Osteoblast (primary cell): ENCODE measurements around the gene BIRC5. TPM values are rescaled to one million over a fixed set of nuclear protein-coding genes. Genes with fewer than 3 reads are reported as not detected.

ENCODE experiments used
- DNase-seq: peaks from one replicate; pipeline ENCODE4 v3.0.0; 2011; ENCODE audit warnings: low spot score, mixed read lengths; ENCODE audit not compliant: insufficient read length; ENCODE audit errors: missing footprints
- H2AFZ ChIP-seq: 2 replicates; pipeline ENCODE4 v1.6.0; 2011; ENCODE audit warnings: mild to moderate bottlenecking, low read length
- H3K27ac ChIP-seq: 2 replicates; pipeline ENCODE4 v1.5.1; 2011; ENCODE audit warnings: mild to moderate bottlenecking, low read depth, low read length, moderate library complexity
- H3K27me3 ChIP-seq: 2 replicates; pipeline ENCODE4 v1.6.0; 2012; ENCODE audit warnings: mild to moderate bottlenecking, control low read depth, inconsistent platforms, low read length, moderate library complexity; ENCODE audit not compliant: insufficient read depth
- H3K36me3 ChIP-seq: 2 replicates; pipeline ENCODE4 v1.5.1; 2011; ENCODE audit warnings: mild to moderate bottlenecking, low read length, control low read depth, moderate library complexity; ENCODE audit not compliant: insufficient read depth
- H3K4me1 ChIP-seq: 2 replicates; pipeline ENCODE4 v1.5.1; 2011; ENCODE audit warnings: mild to moderate bottlenecking, low read length, control low read depth, moderate library complexity; ENCODE audit not compliant: insufficient read depth
- H3K4me2 ChIP-seq: 2 replicates; pipeline ENCODE4 v1.6.0; 2011; ENCODE audit warnings: mild to moderate bottlenecking, low read length; ENCODE audit not compliant: insufficient read depth
- H3K4me3 ChIP-seq: fragments of 200-600 bp; sonication (generic); 3 replicates; pipeline ENCODE4 v1.5.1; 2012; ENCODE audit warnings: mild to moderate bottlenecking, low read length, inconsistent platforms; ENCODE audit not compliant: insufficient read depth
- H3K79me2 ChIP-seq: 2 replicates; pipeline ENCODE4 v1.6.0; 2012; ENCODE audit warnings: mild to moderate bottlenecking, low read length, control low read depth, inconsistent platforms; ENCODE audit not compliant: insufficient read depth
- H3K9me3 ChIP-seq: 2 replicates; pipeline ENCODE4 v1.5.1; 2011; ENCODE audit warnings: low read depth, low read length, control low read depth
- H4K20me1 ChIP-seq: 2 replicates; pipeline ENCODE4 v1.6.0; 2012; ENCODE audit warnings: mild to moderate bottlenecking, low read length, control low read depth; ENCODE audit not compliant: insufficient read depth
- total RNA-seq: library from RNA; depleted of rRNA; stranded (reverse); fragments of >200 nt; gene quantifications from 2 replicates; pipeline ENCODE4 v1.2.3, GENCODE V29; 2012
- TF ChIP-seq, protein P1 (sequence below): IDR thresholded peaks from 2 replicates; pipeline ENCODE4 v1.5.1; 2011; ENCODE audit warnings: mild to moderate bottlenecking, low read depth, low read length, moderate library complexity; ENCODE audit errors: extremely low read depth

BIRC5 gene
- total RNA-seq, 1 donor = 8.0 TPM

GRCh38 chr17:78263063-78263735 lies 49.1 kb downstream of the BIRC5 start:
- no peaks in the 10 kb centered on the region for H3K79me2 ChIP-seq
- DNase-seq = peak; percentile 51
- no peak overlapping the region for H3K4me3 ChIP-seq
- H2AFZ ChIP-seq = no peak overlapping the region
- H4K20me1 ChIP-seq = no peaks in the 10 kb centered on the region
- no peaks in the 10 kb centered on the region for H3K36me3 ChIP-seq
- TF ChIP-seq, protein P1, sequence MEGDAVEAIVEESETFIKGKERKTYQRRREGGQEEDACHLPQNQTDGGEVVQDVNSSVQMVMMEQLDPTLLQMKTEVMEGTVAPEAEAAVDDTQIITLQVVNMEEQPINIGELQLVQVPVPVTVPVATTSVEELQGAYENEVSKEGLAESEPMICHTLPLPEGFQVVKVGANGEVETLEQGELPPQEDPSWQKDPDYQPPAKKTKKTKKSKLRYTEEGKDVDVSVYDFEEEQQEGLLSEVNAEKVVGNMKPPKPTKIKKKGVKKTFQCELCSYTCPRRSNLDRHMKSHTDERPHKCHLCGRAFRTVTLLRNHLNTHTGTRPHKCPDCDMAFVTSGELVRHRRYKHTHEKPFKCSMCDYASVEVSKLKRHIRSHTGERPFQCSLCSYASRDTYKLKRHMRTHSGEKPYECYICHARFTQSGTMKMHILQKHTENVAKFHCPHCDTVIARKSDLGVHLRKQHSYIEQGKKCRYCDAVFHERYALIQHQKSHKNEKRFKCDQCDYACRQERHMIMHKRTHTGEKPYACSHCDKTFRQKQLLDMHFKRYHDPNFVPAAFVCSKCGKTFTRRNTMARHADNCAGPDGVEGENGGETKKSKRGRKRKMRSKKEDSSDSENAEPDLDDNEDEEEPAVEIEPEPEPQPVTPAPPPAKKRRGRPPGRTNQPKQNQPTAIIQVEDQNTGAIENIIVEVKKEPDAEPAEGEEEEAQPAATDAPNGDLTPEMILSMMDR = no peak
- H3K27me3 ChIP-seq = peaks cover 2% of the 10 kb centered on the region
- no peak overlapping the region for H3K4me2 ChIP-seq
- no peaks in the 10 kb centered on the region for H3K9me3 ChIP-seq
- no peak overlapping the region for H3K27ac ChIP-seq
- H3K4me1 ChIP-seq = no peaks in the 10 kb centered on the region

DNA sequence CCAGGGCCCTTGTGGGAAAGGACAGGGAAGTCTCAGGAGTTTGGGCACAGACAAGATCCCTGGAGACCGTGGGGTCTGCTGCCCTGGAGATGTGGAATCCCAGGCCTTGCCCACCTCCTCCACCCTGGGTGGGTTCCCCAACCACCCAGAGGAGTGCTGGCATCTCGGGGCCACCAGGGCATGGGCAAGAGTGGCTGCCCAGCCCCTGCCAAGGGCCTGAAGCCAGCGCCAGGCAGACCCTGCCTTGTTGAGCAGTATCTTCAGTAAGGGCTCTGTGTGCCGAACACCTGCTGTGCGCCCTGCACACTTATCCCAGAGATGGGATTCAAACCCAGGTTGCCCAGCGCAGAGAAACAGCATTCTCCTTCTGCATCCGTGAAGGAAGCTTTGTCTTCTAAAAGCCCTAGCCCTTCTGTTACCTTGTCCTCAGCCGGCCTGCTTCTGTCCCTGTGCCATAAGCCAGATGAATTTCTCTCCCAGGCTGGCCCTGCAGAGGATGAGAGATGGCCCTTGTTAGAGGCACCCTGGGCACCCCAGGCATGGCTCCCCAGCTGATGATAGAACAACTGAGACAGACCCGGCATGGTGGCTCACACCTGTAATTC lies 49.8 kb downstream of the BIRC5 start:
- Histone ChIP-seq H3K9me3 (no peaks in the 10 kb centered on the region), H3K79me2 (no peaks in the 10 kb centered on the region), H3K4me2 (no peak overlapping the region), H3K36me3 (no peaks in the 10 kb centered on the region), H3K27ac (no peak overlapping the region), H3K4me3 (no peak overlapping the region), H2AFZ (no peak overlapping the region), H3K4me1 (no peaks in the 10 kb centered on the region), H4K20me1 (no peaks in the 10 kb centered on the region), H3K27me3 (peaks cover 9% of the 10 kb centered on the region)
- TF ChIP-seq, protein P1 = no peak
- DNase-seq = peak; percentile 60

GRCh38 chr17:78264590-78264989 lies 50.5 kb downstream of the BIRC5 start:
- Histone ChIP-seq H3K9me3 (no peaks in the 10 kb centered on the region), H3K27me3 (peaks cover 16% of the 10 kb centered on the region), H3K27ac (no peak overlapping the region), H3K79me2 (no peaks in the 10 kb centered on the region), H4K20me1 (no peaks in the 10 kb centered on the region), H3K36me3 (no peaks in the 10 kb centered on the region), H2AFZ (no peak overlapping the region), H3K4me3 (no peak overlapping the region), H3K4me2 (no peak overlapping the region), H3K4me1 (no peaks in the 10 kb centered on the region)
- TF ChIP-seq, protein P1 = no peak
- peak; percentile 46 for DNase-seq

- Histone ChIP-seq H3K9me3 (no peaks in the 10 kb centered on the region), H3K27ac (no peak overlapping the region), H4K20me1 (no peaks in the 10 kb centered on the region), H3K4me1 (no peaks in the 10 kb centered on the region), H3K4me2 (no peak overlapping the region), H3K27me3 (peaks cover 21% of the 10 kb centered on the region), H3K36me3 (no peaks in the 10 kb centered on the region), H3K79me2 (no peaks in the 10 kb centered on the region), H3K4me3 (no peak overlapping the region), H2AFZ (no peak overlapping the region)
- TF ChIP-seq, protein P1 = no peak
- peak; percentile 85 for DNase-seq
These were observed 51.1 kb downstream of the BIRC5 start for GRCh38 chr17:78265121-78265520.
